ENCODE results near the gene ADIRF. TPM values are rescaled to one million over a fixed set of nuclear protein-coding genes. Genes with fewer than 3 reads are reported as not detected.

ADIRF gene
- total RNA-seq, 1 experiment from 2014 or later = 0.70 TPM

DNA sequence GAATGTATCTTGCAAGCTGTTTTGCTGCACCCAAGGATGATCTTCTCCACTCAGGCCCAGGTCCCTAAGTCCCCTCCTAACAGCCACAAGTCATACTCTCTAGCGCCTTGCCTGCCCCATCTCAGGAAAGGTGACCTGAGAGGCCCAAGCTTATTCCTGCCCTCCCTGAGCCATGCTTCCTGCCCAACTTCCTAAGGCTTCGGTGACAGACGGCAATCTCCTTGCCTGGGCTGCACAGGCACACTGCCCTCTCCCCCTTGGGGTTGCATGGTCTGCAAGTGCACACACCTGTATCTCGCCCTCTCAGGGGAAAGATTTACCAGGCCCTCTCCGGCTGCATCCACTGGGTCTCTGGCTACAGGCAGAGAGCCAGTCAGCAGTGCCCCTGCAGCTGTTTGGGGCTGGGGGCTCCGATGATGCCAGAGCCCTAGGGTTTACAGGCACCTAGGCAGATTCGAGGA lies 771 bp upstream of the ADIRF start:
- Mint-ChIP-seq H3K27ac (no peak overlapping the region), H3K27me3 (ENCODE audit: low read depth) (peaks cover 45% of the 10 kb centered on the region), H3K4me1 (peaks cover 44% of the 10 kb centered on the region), H3K36me3 (no peaks in the 10 kb centered on the region), H3K4me3 (no peak overlapping the region), H3K9me3 (no peaks in the 10 kb centered on the region)
- DNase-seq (ENCODE audit: low spot score) = peak; percentile 10
- ChIA-PET POLR2A (no interaction called here), CTCF (interaction anchor here (1.1 to 13.7 kb wide), 7 partner anchors 12 to 285 kb away, joined by 3 to 462 read pairs (median 5); partner anchors contain the start of gene MMRN2)
- TF ChIP-seq, protein P1, sequence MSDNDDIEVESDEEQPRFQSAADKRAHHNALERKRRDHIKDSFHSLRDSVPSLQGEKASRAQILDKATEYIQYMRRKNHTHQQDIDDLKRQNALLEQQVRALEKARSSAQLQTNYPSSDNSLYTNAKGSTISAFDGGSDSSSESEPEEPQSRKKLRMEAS (CRISPR knock-in tag; IDR thresholded peaks at IDR 0.05) = no peak
- TF ChIP-seq, protein P2, sequence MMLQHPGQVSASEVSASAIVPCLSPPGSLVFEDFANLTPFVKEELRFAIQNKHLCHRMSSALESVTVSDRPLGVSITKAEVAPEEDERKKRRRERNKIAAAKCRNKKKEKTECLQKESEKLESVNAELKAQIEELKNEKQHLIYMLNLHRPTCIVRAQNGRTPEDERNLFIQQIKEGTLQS (CRISPR knock-in tag; conservative IDR thresholded peaks at IDR 0.05) = no peak
- TF ChIP-seq MYBL2 (CRISPR knock-in tag; IDR thresholded peaks at IDR 0.05) (no peak), CREB1 (CRISPR knock-in tag; IDR thresholded peaks at IDR 0.05) (no peak), TEAD1 (CRISPR knock-in tag; IDR thresholded peaks at IDR 0.05) (no peak), ETV6 (CRISPR knock-in tag; IDR thresholded peaks at IDR 0.05) (no peak), NFATC4 (CRISPR knock-in tag; IDR thresholded peaks at IDR 0.05) (no peak)
- TF ChIP-seq, protein P3, sequence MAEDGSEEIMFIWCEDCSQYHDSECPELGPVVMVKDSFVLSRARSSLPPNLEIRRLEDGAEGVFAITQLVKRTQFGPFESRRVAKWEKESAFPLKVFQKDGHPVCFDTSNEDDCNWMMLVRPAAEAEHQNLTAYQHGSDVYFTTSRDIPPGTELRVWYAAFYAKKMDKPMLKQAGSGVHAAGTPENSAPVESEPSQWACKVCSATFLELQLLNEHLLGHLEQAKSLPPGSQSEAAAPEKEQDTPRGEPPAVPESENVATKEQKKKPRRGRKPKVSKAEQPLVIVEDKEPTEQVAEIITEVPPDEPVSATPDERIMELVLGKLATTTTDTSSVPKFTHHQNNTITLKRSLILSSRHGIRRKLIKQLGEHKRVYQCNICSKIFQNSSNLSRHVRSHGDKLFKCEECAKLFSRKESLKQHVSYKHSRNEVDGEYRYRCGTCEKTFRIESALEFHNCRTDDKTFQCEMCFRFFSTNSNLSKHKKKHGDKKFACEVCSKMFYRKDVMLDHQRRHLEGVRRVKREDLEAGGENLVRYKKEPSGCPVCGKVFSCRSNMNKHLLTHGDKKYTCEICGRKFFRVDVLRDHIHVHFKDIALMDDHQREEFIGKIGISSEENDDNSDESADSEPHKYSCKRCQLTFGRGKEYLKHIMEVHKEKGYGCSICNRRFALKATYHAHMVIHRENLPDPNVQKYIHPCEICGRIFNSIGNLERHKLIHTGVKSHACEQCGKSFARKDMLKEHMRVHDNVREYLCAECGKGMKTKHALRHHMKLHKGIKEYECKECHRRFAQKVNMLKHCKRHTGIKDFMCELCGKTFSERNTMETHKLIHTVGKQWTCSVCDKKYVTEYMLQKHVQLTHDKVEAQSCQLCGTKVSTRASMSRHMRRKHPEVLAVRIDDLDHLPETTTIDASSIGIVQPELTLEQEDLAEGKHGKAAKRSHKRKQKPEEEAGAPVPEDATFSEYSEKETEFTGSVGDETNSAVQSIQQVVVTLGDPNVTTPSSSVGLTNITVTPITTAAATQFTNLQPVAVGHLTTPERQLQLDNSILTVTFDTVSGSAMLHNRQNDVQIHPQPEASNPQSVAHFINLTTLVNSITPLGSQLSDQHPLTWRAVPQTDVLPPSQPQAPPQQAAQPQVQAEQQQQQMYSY (CRISPR knock-in tag; IDR thresholded peaks at IDR 0.05) = no peak
- TF ChIP-seq, protein P4, sequence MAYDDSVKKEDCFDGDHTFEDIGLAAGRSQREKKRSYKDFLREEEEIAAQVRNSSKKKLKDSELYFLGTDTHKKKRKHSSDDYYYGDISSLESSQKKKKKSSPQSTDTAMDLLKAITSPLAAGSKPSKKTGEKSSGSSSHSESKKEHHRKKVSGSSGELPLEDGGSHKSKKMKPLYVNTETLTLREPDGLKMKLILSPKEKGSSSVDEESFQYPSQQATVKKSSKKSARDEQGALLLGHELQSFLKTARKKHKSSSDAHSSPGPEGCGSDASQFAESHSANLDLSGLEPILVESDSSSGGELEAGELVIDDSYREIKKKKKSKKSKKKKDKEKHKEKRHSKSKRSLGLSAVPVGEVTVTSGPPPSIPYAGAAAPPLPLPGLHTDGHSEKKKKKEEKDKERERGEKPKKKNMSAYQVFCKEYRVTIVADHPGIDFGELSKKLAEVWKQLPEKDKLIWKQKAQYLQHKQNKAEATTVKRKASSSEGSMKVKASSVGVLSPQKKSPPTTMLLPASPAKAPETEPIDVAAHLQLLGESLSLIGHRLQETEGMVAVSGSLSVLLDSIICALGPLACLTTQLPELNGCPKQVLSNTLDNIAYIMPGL (CRISPR knock-in tag; IDR thresholded peaks at IDR 0.05) = no peak
- TF ChIP-seq, protein P5, sequence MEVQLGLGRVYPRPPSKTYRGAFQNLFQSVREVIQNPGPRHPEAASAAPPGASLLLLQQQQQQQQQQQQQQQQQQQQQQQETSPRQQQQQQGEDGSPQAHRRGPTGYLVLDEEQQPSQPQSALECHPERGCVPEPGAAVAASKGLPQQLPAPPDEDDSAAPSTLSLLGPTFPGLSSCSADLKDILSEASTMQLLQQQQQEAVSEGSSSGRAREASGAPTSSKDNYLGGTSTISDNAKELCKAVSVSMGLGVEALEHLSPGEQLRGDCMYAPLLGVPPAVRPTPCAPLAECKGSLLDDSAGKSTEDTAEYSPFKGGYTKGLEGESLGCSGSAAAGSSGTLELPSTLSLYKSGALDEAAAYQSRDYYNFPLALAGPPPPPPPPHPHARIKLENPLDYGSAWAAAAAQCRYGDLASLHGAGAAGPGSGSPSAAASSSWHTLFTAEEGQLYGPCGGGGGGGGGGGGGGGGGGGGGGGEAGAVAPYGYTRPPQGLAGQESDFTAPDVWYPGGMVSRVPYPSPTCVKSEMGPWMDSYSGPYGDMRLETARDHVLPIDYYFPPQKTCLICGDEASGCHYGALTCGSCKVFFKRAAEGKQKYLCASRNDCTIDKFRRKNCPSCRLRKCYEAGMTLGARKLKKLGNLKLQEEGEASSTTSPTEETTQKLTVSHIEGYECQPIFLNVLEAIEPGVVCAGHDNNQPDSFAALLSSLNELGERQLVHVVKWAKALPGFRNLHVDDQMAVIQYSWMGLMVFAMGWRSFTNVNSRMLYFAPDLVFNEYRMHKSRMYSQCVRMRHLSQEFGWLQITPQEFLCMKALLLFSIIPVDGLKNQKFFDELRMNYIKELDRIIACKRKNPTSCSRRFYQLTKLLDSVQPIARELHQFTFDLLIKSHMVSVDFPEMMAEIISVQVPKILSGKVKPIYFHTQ (CRISPR knock-in tag; IDR thresholded peaks at IDR 0.05) = no peak
- TF ChIP-seq, protein P6, sequence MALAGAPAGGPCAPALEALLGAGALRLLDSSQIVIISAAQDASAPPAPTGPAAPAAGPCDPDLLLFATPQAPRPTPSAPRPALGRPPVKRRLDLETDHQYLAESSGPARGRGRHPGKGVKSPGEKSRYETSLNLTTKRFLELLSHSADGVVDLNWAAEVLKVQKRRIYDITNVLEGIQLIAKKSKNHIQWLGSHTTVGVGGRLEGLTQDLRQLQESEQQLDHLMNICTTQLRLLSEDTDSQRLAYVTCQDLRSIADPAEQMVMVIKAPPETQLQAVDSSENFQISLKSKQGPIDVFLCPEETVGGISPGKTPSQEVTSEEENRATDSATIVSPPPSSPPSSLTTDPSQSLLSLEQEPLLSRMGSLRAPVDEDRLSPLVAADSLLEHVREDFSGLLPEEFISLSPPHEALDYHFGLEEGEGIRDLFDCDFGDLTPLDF (CRISPR knock-in tag; IDR thresholded peaks at IDR 0.05) = no peak
- ATAC-seq = no peak

DNA sequence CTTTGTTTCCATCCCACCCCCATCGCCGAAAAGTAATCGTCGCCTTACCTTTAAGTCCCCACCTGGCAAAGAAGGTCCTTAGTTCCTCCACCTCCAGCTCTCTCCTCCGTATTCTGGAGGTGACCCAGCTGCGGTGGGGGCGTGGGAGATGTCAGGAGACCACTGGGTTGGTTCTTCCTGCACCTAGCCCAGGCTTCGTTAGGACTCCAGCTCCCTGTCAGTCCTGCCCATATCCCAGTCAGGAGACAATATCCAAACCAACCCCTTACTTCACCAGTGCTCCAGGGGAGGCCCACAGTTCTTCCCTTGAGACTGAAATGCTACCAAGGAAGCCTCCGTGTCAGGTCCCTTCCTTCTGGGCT lies 693 bp downstream of the ADIRF start:
- H3K36me3 Mint-ChIP-seq = no peaks in the 10 kb centered on the region
- CTCF ChIA-PET = interaction anchor here (1.2 to 13.7 kb wide), 6 partner anchors 9 to 285 kb away, joined by 3 to 462 read pairs (median 19); partner anchors contain the start of genes MMRN2 and SNCG
- POLR2A ChIA-PET = interaction anchor here (1.5 kb wide), 1 partner anchor 15 kb away, joined by 5 read pairs; no protein-coding TSS in a partner anchor

More for the DNA sequence above, 693 bp downstream of the ADIRF start:
- Mint-ChIP-seq H3K27me3 (ENCODE audit: low read depth) (peaks cover 58% of the 10 kb centered on the region), H3K4me1 (peaks cover 54% of the 10 kb centered on the region), H3K27ac (no peak overlapping the region), H3K4me3 (peak overlapping the region; percentile 12; the same call in 1 of the 2 replicates), H3K9me3 (no peaks in the 10 kb centered on the region)
- no peak for TF ChIP-seq RORB (CRISPR knock-in tag; IDR thresholded peaks at IDR 0.05)
- no peak for ATAC-seq
- no peak for DNase-seq (ENCODE audit: low spot score)

Measured in WTC11 (cell line).